SK-N-SH treated with all-trans-retinoic acid at 6 μM for 48 hours (cell line): ENCODE measurements around the gene OSTM1.

ENCODE experiments used
- ATAC-seq: fragments of 200-7000 bp; cut with Tn5 transposase; 3 replicates; pipeline ENCODE4 v1.9.1; 2020; ENCODE audit warnings: mild to moderate bottlenecking, moderate library complexity
- ARNTL ChIP-seq: fragments of 450-650 bp; formaldehyde crosslinking; IDR thresholded peaks from 2 replicates; pipeline ENCODE4 v1.5.0; 2020; ENCODE audit warnings: low read depth, mild to moderate bottlenecking, moderate library complexity, borderline replicate concordance
- BACH2 ChIP-seq: fragments of 250-450 bp; sonication (Bioruptor Pico); IDR thresholded peaks from 2 replicates; pipeline ENCODE4 v1.9.0; 2021; ENCODE audit warnings: mild to moderate bottlenecking, borderline replicate concordance
- CREB5 ChIP-seq: fragments of 250-450 bp; sonication (Bioruptor Pico); IDR thresholded peaks from 2 replicates; pipeline ENCODE4 v1.5.1; 2020; ENCODE audit warnings: low read depth, mild to moderate bottlenecking, moderate library complexity
- CSDC2 ChIP-seq: fragments of 250-450 bp; sonication (Bioruptor Pico); IDR thresholded peaks from 2 replicates; pipeline ENCODE4 v1.5.0; 2020; ENCODE audit warnings: mild to moderate bottlenecking, moderate library complexity
- CSRNP3 ChIP-seq: fragments of 250-450 bp; sonication (Bioruptor Pico); IDR thresholded peaks from 2 replicates; pipeline ENCODE4 v1.5.1; 2021; ENCODE audit warnings: mild to moderate bottlenecking, moderate library complexity
- ESRRG ChIP-seq: fragments of 250-450 bp; sonication (Bioruptor Pico); IDR thresholded peaks from 2 replicates; pipeline ENCODE4 v1.6.1; 2021; ENCODE audit warnings: mild to moderate bottlenecking
- GLIS3 ChIP-seq: fragments of 250-450 bp; sonication (Bioruptor Pico); IDR thresholded peaks from 2 replicates; pipeline ENCODE4 v1.5.0; 2020; ENCODE audit warnings: mild to moderate bottlenecking, moderate library complexity
- ISL1 ChIP-seq: fragments of 250-450 bp; sonication (Bioruptor Pico); IDR thresholded peaks from 2 replicates; pipeline ENCODE4 v2.1.2; 2022; ENCODE audit warnings: mild to moderate bottlenecking, moderate library complexity
- OSR1 ChIP-seq: fragments of 250-450 bp; sonication (Bioruptor Pico); IDR thresholded peaks from 2 replicates; pipeline ENCODE4 v1.8.0; 2022; ENCODE audit warnings: moderate library complexity, mild to moderate bottlenecking, inconsistent platforms
- PATZ1 ChIP-seq: fragments of 250-450 bp; sonication (Bioruptor Pico); IDR thresholded peaks from 2 replicates; pipeline ENCODE4 v1.8.0; 2020; ENCODE audit warnings: mild to moderate bottlenecking, moderate library complexity, borderline replicate concordance
- POU6F1 ChIP-seq: fragments of 250-450 bp; sonication (Bioruptor Pico); IDR thresholded peaks from 2 replicates; pipeline ENCODE4 v1.8.0; 2021; ENCODE audit warnings: low read depth, mild to moderate bottlenecking, moderate library complexity, borderline replicate concordance
- PPARA ChIP-seq: fragments of 250-450 bp; sonication (Bioruptor Pico); IDR thresholded peaks from 2 replicates; pipeline ENCODE4 v1.5.0; 2020; ENCODE audit warnings: mild to moderate bottlenecking, borderline replicate concordance
- RARB ChIP-seq: fragments of 250-450 bp; sonication (Bioruptor Pico); IDR thresholded peaks from 2 replicates; pipeline ENCODE4 v1.8.0; 2021; ENCODE audit warnings: mild to moderate bottlenecking, moderate library complexity
- SNAI2 ChIP-seq: fragments of 250-450 bp; sonication (Bioruptor Pico); IDR thresholded peaks from 2 replicates; pipeline ENCODE4 v1.5.0; 2020; ENCODE audit warnings: mild to moderate bottlenecking, moderate library complexity
- TOX ChIP-seq: fragments of 250-450 bp; sonication (Bioruptor Pico); IDR thresholded peaks from 2 replicates; pipeline ENCODE4 v1.8.0; 2021; ENCODE audit warnings: mild to moderate bottlenecking, moderate library complexity, borderline replicate concordance
- ZC3H10 ChIP-seq: fragments of 250-450 bp; sonication (Bioruptor Pico); IDR thresholded peaks from 2 replicates; pipeline ENCODE4 v1.5.1; 2021; ENCODE audit warnings: mild to moderate bottlenecking, moderate library complexity
- ZFP3 ChIP-seq: fragments of 250-450 bp; sonication (Bioruptor Pico); IDR thresholded peaks from 2 replicates; pipeline ENCODE4 v1.5.0; 2020; ENCODE audit warnings: mild to moderate bottlenecking, moderate library complexity
- ZFP30 ChIP-seq: fragments of 450-650 bp; formaldehyde crosslinking; IDR thresholded peaks from 2 replicates; pipeline ENCODE4 v1.5.0; 2022; ENCODE audit warnings: mild to moderate bottlenecking, moderate library complexity
- ZNF565 ChIP-seq: fragments of 450-650 bp; formaldehyde crosslinking; conservative IDR thresholded peaks from 2 replicates; pipeline ENCODE4 v1.5.0; 2020; ENCODE audit warnings: low read depth, mild to moderate bottlenecking, moderate library complexity
- ZNF70 ChIP-seq: fragments of 450-650 bp; formaldehyde crosslinking; IDR thresholded peaks from 2 replicates; pipeline ENCODE4 v1.5.0; 2020; ENCODE audit warnings: mild to moderate bottlenecking, moderate library complexity
- ZNF8 ChIP-seq: fragments of 450-650 bp; formaldehyde crosslinking; IDR thresholded peaks from 2 replicates; pipeline ENCODE4 v1.5.0; 2020; ENCODE audit warnings: mild to moderate bottlenecking, moderate library complexity

The OSTM1 gene

GRCh38 chr6:108093781-108094300 lies 19.3 kb upstream of the OSTM1 start:
- ATAC-seq = no peak
- TF ChIP-seq ZNF8 = no peak

- no peak for ATAC-seq
- TF ChIP-seq CSRNP3 (no peak), ZNF8 (no peak), ZNF70 (CRISPR knock-in tag) (no peak), CREB5 (CRISPR knock-in tag) (no peak), ESRRG (CRISPR knock-in tag) (no peak), ZC3H10 (CRISPR knock-in tag) (no peak), OSR1 (CRISPR knock-in tag) (no peak), CSDC2 (CRISPR knock-in tag) (no peak), ZFP30 (CRISPR knock-in tag) (no peak), BACH2 (no peak), ZNF565 (CRISPR knock-in tag) (no peak), ISL1 (CRISPR knock-in tag) (no peak), RARB (CRISPR knock-in tag) (no peak), PPARA (CRISPR knock-in tag) (no peak), GLIS3 (no peak), SNAI2 (CRISPR knock-in tag) (no peak), ARNTL (no peak), TOX (CRISPR knock-in tag) (no peak), ZFP3 (no peak)
Measured at GRCh38 chr6:108091288-108091687, 16.7 kb upstream of the OSTM1 start.

- TF ChIP-seq SNAI2 (CRISPR knock-in tag) (no peak), PPARA (CRISPR knock-in tag) (no peak), RARB (CRISPR knock-in tag) (no peak), ZNF8 (no peak), TOX (CRISPR knock-in tag) (no peak), CREB5 (CRISPR knock-in tag) (no peak)
- TF ChIP-seq, all 23 proteins: peak for 0
- no peak for ATAC-seq
Measured at GRCh38 chr6:108083349-108083748, 8.8 kb upstream of the OSTM1 start.

GRCh38 chr6:108082539-108082938 lies 8.0 kb upstream of the OSTM1 start:
- TF ChIP-seq ZNF70 (CRISPR knock-in tag) (no peak), PATZ1 (CRISPR knock-in tag) (no peak), CREB5 (CRISPR knock-in tag) (no peak), ZNF565 (CRISPR knock-in tag) (no peak), RARB (CRISPR knock-in tag) (no peak), ARNTL (no peak), TOX (CRISPR knock-in tag) (no peak), ESRRG (CRISPR knock-in tag) (no peak), PPARA (CRISPR knock-in tag) (no peak), CSDC2 (CRISPR knock-in tag) (no peak), POU6F1 (no peak), OSR1 (CRISPR knock-in tag) (no peak), ZFP30 (CRISPR knock-in tag) (no peak), BACH2 (no peak)
- TF ChIP-seq, all 23 proteins: peak for 0
- no peak for ATAC-seq
